Skin epidermis (tissue), 12 donors: ENCODE data around the gene CIITA.

ENCODE experiments used
- H3K27ac ChIP-seq, 21 experiments: fragments of 200-600 bp; sonication (generic) in 11 of 21; one replicate each; pipeline ENCODE4 v1.5.0; 2020; ENCODE audit warnings: mild to moderate bottlenecking in 3 of 21, inconsistent platforms in 2 of 21, moderate library complexity in 2 of 21
- H3K4me3 ChIP-seq, 7 experiments: fragments of 200-600 bp; sonication (generic) in 2 of 7; one replicate each; pipeline ENCODE4 v1.5.0; 2020; ENCODE audit warnings: inconsistent platforms in 2 of 7, mild to moderate bottlenecking in 2 of 7, moderate library complexity in 1 of 7

The CIITA gene

GRCh38 chr16:10849736-10850477 is 27.1 kb upstream of the CIITA start:
- H3K27ac ChIP-seq, result no peak overlapping the region
- H3K4me3 ChIP-seq, result no peak overlapping the region

GRCh38 chr16:10850478-10850850 is 26.5 kb upstream of the CIITA start:
- no peak overlapping the region for H3K4me3 ChIP-seq
- H3K27ac ChIP-seq, result no peak overlapping the region

DNA sequence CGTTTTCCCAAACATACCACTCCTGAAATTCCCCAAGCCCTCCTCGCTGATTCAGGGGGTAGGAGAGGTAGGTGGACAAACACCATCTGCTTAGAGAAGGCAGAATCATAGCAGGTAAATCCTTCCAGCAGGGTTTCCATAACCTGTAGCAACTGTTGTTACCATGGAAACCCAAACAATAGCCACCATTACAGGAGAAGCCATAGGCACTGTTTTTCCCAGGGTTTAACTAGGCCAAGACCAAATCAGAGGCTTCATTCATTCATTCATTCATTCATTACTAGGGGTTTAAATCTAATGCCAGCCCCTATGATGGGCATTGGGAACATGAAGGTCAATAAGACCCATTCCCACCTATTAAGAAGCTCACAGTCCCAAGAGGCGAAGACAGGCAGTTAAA is 25.5 kb upstream of the CIITA start:
- Histone ChIP-seq H3K27ac (no peak overlapping the region), H3K4me3 (no peak overlapping the region)

- H3K4me3 ChIP-seq, result no peak overlapping the region
- peak overlapping the region in 2 of 21 experiments; percentile 1 to 47 for H3K27ac ChIP-seq
These were observed 24.7 kb upstream of the CIITA start for GRCh38 chr16:10852286-10852685.

GRCh38 chr16:10852948-10853347 is 24.1 kb upstream of the CIITA start:
- H3K4me3 ChIP-seq, result no peak overlapping the region
- peak overlapping the region in 1 of 21 experiments; percentile 47 for H3K27ac ChIP-seq

DNA sequence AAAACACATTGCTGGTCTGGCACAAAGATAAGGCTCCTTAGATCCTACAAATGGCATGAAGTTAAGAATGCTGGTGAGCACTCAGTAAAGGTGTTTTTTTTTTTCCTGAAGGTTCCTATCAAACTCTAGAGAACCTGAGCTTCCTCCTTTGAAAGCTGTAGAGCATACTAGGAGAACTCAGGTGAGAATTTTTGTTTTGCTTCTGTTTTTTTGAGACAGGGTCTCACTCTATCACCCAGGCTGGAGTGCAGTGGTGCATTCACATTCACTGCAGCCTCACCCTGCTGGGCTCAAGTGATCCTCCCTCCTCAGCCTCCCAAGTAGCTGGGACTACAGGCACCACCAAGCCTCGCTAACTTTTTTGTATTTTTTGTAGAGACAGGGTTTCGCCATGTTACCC is 21.0 kb upstream of the CIITA start:
- H3K4me3 ChIP-seq, result no peak overlapping the region
- no peak overlapping the region for H3K27ac ChIP-seq

- no peak overlapping the region for H3K4me3 ChIP-seq
- H3K27ac ChIP-seq, result no peak overlapping the region
These were observed 18.8 kb upstream of the CIITA start for GRCh38 chr16:10858203-10858602.

DNA sequence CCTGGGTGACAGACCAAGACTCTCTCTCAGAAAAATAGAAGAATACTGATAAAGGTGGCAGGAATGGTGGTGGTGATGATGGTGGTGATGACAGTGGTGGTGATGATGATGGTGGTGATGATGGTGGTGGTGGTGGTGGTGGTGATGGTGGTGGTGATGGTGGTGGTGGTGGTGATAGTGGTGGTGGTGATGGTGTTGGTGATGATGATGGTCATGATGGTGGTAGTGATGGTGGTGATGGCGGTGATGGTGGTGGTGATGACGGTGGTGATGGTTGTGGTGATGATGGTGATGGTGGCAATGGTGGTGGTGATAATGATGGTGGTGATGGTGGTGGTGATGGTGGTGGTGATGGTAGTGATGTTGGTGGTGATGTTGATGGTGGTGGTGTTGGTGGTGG is 18.0 kb upstream of the CIITA start:
- Histone ChIP-seq H3K27ac (no peak overlapping the region), H3K4me3 (no peak overlapping the region)

- peak overlapping the region in 1 of 21 experiments; percentile 41 for H3K27ac ChIP-seq
These were observed 17.3 kb upstream of the CIITA start for GRCh38 chr16:10859658-10860057.

DNA sequence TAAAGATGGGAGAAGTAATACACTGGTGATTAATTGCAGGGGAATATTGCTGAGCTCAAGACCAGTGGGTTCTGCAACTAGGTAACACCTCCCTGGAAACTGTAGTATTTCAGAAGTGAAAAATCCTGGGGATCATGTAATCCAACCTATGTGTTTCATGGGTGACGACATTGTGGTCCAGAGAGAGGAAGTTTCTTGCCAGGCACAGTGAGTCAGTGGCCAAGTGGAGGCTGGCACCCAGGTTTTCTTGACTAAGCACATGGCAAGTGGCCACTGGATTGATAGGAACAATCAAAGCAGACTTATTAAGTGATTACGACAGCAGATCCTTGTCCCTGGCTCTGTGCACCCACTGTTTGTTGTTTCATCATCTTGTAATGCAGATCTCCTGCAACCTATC is 14.6 kb upstream of the CIITA start:
- Histone ChIP-seq H3K4me3 (no peak overlapping the region), H3K27ac (peak overlapping the region in 2 of 21 experiments; percentile 22 to 24)

More at GRCh38 chr16:10859658-10860057, 17.3 kb upstream of the CIITA start:
- H3K4me3 ChIP-seq, result no peak overlapping the region

GRCh38 chr16:10865991-10866966 is 10.7 kb upstream of the CIITA start:
- peak overlapping the region in 19 of 21 experiments; percentile 9 to 88 (median 60) for H3K27ac ChIP-seq
- H3K4me3 ChIP-seq, result peak overlapping the region in 5 of 7 experiments; percentile 7 to 30 (median 12)

DNA sequence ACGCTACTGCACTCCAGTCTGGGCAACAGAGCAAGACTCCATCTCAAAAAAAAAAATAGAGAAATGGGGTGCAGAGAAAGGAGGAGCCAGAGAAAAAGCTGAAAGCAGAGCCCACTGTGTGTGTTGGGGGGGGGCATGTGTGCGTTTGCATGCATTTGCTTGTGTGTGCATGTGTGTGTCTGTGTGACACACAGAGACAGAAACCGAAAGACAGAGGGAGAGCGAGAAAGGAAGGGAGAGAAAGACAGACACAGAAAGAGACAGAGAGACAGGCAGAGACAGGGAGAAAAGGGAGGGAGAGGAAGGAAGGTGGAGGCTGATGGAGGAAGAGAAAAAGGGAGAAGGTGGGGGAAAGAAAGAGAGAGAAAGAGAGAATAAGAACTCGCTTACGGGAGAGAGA is 9.8 kb upstream of the CIITA start:
- peak overlapping the region in 2 of 7 experiments; percentile 7 to 30 for H3K4me3 ChIP-seq
- H3K27ac ChIP-seq, result peak overlapping the region in 17 of 21 experiments; percentile 30 to 88 (median 60)

DNA sequence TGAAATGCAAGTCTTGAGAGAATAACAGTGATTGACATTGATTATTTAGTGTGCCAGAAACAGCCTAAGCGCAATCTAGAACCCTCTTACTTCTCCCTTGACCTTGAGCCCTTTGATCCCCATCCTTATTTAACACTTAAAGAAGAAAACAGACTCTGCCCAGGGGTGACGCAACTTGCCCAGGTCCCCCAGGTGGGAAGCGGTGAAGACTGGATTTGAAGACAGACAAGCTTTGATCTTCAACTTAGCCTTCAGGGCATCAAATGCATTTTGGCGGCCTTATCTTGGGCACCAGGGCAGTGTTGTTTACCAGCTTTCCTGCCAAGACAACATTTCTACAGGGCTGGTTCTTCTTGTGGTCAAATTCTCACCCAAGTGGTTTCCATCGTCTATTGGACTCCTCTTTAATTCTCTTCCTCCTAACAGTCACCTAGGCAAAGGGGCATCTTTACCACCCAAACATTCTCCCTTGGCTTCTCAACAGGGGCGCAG is 8.9 kb upstream of the CIITA start:
- Histone ChIP-seq H3K27ac (peak overlapping the region in 18 of 21 experiments; percentile 10 to 88 (median 61)), H3K4me3 (peak overlapping the region in 1 of 7 experiments; percentile 8)

DNA sequence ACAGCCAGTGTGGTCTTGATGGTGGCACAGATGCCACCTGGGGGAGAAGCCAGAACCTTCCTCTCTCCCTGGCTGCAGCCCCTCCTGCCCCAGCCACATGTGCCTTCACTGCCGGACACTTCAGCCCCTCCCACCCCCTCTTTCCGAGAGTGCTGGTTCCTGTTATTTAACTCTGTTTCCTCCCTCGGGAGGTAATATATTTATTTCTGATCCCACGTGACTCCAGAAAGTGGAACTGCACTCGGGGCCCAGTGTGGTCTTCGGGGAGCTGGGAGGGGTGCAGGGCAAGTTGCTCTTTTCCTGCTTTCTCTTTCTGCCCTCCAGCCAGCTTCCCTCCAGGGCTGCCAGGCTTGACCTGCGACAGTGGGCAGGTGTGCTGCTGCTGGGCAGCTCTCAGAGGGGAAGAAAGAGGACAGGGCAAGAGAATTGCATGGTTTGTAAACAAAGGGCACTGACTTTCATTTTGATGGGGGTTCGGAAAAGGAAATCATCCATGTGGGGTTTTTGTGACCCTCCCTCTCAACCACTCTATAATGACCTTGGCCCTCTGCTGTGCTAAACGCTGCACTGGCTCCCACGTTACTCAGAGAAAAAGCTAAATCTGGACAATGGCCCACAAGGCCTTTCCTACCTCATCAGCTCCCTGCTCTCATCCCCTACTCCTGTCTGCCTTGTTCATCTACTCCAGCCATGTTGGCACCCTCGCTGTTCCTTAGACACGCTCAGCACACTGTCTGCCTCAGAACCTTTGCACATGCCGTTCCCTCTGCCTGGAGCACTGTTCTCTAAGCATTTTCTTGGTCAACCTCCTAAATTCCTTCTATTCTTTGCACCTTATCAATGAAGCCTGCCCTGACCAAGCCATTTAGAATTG is 8.2 kb upstream of the CIITA start:
- H3K4me3 ChIP-seq, result peak overlapping the region in 2 of 7 experiments; percentile 4 to 8
- peak overlapping the region in 18 of 21 experiments; percentile 13 to 88 (median 64) for H3K27ac ChIP-seq

- H3K4me3 ChIP-seq, result no peak overlapping the region
- H3K27ac ChIP-seq, result peak overlapping the region in 19 of 21 experiments; percentile 22 to 88 (median 68)
These were observed 6.7 kb upstream of the CIITA start for GRCh38 chr16:10870137-10870776.

DNA sequence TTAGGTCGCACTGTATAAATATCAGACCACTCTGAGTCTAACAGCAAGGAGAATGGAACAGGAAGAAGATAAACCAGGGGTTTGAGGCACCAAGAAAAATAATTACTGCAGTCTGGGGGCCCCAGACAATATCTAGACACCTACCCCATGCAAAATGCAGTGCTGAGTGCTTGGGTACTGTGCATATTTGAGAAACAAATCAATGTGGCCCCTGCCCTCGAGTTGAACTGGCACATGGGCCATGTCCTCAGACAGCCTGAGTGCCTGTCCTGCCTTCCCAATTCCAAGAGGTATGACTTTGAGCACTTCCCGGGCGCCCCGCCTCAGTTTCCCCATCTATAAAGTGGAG is 6.2 kb upstream of the CIITA start:
- Histone ChIP-seq H3K27ac (peak overlapping the region in 20 of 21 experiments; percentile 22 to 88 (median 66)), H3K4me3 (no peak overlapping the region)

DNA sequence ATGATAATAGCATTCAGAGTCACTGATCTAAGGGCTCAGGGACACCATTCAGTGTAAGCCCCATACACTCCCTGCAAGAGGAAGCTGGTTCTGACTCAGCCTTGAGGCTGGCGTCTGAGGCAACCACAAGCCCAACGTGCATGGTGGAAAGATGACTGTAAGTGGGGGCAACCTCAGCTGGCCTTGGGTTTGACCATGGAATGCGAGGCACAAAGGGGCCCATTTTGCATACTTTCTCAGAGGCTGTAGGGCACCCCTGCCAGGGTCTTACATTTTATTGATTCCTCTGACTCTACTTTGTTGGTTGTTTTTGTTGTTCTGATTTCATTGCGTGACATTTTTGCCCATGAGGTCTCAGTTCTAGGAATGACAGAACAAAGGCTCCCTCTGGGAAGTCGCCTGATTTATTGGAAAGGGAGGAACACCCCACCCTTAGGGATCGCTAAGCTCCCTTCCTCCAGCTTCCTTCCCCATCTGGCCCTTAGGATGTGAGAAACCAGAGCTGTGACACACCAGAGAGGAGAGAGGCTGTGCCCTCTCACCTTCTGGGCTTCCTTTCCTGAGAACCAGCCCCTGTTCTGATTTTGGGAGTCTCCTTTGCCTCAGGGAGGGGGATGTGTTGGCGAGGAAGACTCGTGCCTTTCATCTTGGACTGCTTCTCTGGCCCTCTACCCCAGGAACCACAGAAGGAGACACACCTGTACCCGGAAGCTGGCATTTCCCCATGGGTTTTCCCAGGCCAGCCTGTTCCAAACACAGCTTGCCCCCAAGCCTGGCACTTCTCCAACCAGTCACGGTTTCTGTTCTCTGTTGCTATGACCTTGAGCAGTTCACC is 5.6 kb upstream of the CIITA start:
- Histone ChIP-seq H3K4me3 (no peak overlapping the region), H3K27ac (peak overlapping the region in 20 of 21 experiments; percentile 28 to 88 (median 68))

DNA sequence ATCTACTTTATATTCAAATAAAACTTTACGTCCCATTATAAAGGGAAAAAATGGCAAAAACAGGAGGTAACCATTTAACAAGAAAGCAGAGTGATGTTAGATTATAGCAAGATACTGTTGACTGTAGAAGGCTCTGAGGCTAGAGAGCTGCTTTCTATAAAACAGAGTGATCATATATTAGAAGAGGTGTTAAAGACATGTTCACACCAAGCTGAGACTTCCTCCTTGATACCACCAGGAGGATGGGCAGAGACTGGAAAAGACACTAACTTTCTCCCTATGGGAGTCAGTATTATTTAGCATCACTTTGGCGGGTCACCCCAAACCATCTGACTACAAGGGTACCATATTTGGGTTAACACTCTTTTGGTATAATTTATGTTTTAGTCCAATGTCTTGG is 687 bp upstream of the CIITA start:
- peak overlapping the region in 8 of 21 experiments; percentile 9 to 91 (median 59) for H3K27ac ChIP-seq
- no peak overlapping the region for H3K4me3 ChIP-seq
